NCI-H1105 (cell line): ENCODE results near the gene PTPRN2.

ENCODE experiments used
- DNase-seq: peaks from one replicate; lab custom pipeline; 2025; lab: John Stamatoyannopoulos, UW

PTPRN2 gene

DNA sequence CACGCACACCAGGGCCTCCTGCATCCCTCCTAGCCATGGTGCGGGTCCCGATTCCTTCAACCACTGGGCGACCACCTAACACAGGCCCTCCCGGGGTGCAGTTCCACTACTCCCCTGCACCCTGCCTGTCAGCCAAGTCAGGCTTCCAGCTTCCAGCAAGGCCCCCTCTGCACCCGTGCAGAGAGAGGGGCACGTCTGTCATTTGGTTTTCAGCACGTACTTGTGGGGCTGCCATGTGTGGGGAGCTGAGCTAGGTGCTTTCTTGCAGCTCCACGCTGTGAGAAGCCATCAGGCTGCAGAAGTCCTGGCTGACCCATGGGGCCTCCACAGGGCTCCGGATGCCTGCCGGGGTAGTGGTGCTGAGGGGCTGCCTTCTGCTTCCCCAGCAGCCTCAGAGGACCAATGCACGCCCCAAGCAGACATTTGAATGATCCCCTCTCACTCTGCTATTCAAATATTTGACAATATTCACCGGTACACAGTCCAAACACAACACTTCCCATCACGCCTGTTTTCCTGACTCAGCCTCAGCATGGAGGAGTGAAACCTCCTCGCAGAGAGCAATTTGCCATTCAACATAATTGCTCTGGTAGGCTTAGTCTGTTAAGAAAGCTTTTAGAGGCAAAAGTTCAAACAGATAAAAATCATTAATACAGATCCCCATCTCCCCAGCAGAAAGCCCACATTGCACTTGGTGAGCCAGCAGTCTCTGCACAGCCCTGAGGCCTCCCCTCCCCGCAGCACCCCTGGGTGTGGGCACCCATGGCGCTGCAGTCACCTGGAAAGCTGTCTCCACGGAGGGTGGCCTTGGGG is 449.9 kb downstream of the PTPRN2 start:
- DNase-seq, result no peak

DNA sequence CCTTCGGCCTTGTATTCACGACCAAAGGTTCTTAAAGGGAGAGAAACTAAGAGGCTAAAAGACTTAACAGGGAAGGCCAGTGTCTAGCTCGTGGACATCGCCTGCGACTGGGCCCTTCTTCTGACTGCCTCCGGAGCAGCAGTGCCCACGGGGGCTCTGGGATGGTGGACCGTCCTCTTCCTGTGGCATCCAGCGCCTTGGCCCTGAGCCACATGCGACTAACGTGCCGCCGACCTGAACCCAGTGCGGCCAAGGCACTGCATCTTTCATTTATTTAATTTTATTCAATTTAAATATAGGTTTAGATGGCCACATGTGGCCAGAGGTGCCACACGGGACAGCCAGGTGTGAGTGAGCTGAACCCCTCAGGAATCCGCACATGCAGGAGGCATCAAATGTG is 451.7 kb downstream of the PTPRN2 start:
- DNase-seq, result no peak

DNA sequence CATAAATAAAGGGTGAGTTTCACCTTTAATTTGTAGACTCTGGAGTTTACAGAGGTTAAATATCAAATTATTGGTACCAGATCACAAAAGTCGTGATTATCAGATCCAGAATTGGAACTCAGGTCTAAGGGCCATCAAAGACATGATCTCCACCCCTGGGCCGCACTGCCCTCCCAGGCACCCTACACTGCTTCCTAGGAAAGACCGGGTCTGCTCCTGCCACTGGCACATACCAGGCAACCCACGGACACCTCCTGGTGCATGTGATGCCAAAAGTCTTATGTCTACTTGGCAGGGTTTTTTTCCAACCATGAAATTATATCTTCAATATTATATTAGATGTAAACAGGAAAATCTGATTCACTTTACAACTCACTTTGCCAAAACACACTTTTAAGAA is 452.8 kb downstream of the PTPRN2 start:
- no peak for DNase-seq

DNA sequence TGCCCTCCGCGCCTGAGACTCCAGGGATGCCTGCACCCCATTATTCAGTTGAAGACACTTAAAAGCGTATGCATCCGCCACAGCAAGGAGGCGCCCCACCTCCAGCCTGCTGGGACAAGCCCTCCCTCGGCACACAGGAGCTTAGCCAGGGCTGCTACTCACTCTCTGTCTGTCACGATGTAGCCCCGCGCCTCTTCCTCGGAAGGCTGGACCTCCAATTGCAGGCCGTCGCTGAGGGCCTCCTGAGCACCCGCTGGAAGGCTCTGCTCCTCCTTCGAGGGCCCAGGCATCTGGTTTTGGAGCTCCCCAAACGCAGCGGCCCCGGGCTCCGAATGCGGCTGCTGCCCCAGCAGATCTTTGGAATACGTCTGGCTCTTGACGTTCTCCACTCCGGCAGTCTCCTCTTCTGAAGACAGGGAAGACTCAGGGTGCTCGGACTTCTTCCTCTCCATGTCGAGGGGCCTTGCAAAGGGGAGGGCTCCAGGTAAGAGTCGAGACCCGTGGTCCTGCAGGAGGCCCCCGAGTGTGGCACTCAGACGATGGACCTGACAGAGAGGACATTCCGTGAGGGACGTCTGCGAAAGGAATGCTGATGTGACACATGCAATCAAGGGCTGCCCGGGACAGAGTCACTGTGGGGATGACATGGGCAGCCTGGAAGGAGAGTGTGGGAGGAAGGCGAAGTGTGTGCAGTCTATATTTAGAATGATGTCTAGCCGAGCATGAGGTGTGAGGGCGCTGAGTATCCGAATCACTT is 453.9 kb downstream of the PTPRN2 start:
- DNase-seq, result no peak

DNA sequence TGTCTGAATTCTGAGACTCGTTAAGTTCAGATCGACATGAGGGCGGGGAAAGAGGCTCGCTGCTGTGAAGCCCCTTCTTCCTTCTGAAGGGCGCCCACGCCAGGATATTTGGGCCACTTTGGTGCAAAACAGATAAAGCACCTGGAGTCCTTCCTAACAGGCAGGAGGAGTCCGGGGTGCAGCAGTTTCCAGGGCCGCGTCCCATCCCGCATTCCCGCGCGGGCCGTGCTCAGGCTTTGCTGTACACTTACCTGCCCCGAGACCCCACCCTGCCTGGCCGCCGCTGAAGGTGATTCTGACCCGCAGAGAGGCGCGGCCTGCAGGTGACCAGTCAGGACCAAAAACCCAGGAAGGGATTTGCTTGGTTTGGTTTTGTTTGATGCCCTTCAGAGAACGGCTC is 454.6 kb downstream of the PTPRN2 start:
- no peak for DNase-seq

DNA sequence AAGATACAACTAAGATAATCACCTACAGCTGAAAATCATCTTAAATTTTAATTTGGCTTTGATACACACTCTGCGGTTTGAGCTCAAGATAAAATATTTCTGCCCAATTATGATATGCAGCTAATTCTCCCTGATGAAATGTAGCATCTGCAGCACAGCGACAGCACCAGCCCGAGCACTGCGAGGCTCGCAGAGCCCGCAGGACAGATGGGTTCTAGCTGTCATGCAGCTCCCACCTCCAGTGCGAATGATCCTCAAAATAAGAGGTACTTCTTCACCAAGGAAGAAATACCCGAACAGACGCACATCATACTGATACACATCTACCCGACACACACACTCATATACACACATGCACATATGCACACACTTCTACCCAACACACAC is 457.6 kb downstream of the PTPRN2 start:
- no peak for DNase-seq

DNA sequence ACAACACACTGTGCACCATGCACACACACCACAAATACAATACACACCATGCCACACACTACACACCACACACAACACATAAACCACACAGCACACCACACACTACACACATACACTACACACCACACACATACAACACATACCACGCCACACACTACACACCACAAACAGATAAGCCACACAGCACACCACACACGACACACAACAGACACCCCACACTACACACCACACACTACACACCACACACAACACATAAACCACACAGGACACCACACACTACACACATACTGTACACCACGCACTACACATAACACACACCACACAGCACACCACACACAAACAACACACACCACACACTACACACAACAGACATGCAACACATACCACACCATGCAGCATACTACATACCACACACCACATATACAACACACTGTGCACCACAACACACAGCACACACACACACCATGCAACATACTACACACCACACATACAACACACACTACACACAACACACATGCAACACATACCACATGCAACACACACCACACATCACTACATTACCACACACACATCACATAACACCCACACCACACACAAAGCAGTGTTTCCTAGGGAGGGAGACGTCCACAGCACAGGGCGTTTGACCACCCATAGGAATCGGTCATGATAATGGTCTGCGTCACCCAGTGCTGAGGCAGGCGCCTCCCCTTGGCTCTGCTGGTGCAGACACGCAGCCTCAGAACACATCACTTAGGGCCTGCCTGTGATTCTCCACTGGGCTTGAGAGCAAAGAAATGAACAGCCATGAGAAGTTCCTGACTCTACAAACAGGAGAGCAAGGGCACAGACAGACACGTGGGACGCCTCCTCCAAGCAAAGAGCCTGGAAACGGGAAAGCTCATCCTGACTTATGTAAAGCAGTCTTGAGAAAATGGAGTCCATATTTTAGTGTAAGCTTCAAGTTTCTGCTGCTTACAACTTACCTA is 458.3 kb downstream of the PTPRN2 start:
- no peak for DNase-seq

DNA sequence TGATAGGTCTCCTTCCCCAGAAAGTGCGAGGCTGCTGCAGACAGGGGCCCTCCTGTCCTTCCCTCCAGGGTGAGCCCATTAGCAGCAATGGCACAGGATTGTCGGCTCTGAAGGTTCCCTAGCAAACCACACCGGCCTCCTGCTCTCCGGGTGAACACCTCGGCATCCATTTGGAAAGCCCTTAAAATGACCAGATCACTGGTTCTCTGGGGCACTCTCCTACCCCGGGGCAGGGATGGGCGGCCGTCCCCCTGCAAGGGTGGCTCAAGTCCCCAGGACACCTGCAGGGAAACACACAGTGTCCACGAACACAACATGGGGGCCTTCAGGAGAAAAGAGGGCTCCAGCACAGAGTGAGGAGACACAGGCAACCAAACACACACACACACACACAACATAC is 459.1 kb downstream of the PTPRN2 start:
- no peak for DNase-seq

DNA sequence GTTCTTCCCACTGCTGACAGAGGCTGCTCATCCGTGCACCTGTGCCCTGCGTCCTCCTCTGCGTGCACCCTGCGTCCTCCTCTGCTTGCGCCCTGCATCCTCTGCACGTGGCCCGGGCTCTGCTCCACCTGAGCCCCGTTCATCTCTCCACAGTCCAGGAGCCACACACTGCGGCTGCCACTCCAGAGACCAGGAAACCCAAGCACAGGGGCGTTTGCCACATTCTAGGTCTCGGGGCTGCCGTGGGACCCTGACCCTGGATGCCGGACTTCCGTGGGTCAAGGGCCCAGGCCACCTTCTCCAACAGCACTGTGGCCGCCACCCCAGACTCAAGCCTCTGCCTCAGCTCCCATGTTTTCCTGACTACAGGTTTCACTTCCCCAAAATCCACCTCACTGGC is 460.4 kb downstream of the PTPRN2 start:
- no peak for DNase-seq

DNA sequence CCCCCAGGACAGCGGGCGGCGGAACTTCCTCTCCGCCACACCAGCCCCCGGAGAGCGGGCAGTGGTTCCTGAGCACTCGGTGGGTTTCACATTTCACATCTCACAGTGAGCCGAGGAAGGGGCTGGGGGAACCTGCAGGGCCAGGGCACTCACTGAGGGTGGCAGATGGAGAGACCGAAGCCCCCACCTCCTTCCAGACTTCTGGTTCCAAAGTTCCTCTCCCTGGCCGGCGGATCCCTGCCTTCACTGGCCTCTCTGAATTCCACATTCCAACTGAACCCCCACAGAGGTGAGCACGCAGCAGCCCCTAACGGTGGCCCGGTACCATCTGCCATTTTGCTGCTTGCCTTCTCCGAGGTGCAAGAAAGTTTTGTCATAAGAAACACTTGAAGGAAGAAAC is 461.0 kb downstream of the PTPRN2 start:
- no peak for DNase-seq

DNA sequence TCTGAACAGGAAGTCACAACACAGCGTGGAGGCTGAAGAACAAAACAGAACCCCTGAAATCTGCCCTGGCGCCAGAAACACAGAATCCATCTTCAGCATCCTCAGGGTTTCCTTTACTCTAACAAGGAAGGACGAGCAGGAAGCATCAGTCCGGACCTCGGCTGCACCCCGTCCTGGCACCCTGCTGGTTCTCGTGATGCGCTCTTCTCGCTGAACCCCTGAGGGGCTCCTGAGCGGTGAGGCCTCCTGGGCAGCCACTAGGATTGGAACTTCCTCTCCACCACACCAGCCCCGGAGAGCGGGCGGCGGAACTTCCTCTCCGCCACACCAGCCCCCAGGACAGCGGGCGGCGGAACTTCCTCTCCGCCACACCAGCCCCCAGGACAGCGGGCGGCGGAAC is 461.9 kb downstream of the PTPRN2 start:
- DNase-seq, result no peak

DNA sequence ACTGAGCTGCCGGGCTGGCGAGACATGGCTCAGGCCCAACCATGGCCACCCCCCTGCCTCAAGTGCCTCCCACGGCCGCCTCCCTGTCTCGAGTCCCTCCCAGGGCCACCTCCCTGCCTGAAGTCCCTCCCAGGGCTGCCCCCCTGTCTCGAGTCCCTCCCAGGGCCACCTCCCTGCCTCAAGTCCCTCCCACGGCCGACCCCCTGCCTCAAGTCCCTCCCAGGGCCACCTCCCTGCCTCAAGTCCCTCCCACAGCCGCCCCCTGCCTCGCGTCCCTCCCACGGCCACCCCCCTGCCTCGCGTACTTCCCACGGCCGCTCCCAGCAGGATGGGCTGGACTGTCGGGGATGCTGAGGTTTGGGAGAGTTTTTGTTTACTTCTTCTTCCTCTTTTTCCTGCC is 462.5 kb downstream of the PTPRN2 start:
- DNase-seq, result no peak

DNA sequence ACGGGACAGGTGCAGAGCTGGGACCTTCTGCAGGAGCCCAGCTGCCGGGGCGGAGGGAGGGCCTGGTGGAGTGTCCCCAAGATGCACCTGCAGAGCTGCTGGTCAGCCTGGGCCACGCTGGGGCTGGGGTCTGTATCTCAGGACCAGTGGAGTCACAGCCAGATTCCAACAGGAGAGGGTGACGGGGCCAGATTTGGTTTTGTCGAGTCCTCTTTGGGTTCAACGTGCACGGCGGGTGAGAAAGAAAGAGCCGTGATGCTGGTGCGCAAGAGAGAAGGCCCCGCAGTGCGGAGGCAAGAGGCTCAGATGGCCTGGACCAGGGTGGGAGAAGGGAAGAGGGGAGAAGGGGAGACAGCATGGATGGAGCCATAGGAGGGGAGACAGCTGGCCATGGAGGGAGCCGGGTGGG is 462.9 kb downstream of the PTPRN2 start:
- no peak for DNase-seq

DNA sequence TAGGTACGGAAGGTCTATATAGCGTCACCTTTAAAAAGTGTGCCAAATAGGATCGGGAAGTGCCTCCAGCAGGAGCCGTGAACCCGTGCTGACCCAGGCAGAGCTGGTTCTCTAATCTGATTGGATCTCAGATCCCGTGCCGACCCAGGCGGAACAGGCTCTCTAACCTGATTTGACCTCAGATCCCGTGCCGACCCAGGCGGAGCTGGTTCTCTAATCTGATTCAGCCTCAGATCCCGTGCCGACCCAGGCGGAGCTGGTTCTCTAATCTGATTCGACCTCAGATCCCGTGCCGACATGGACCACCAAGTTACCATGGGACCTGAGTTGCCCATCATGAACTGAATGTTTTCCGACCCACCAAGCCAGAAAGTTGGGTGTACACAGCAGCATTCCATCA is 463.9 kb downstream of the PTPRN2 start:
- no peak for DNase-seq

DNA sequence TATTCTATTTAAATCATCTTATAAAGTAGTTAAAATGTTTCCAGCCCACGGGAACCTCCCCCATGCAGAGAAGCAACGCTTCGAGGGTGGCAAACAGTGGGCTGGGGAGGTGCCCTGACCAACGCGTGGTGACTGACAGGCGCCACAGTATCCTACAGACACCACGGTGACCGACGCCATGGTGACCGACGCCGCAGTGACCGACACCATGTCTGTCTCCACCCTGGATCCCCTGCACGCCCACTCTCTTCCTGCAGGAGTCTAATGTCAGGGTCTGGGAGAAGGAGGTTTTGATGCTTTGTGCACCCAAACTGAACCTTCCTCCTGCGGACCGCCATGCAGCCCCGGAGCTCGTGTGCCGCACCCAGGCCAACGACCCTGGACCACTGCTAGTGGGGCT is 464.4 kb downstream of the PTPRN2 start:
- DNase-seq, result no peak

DNA sequence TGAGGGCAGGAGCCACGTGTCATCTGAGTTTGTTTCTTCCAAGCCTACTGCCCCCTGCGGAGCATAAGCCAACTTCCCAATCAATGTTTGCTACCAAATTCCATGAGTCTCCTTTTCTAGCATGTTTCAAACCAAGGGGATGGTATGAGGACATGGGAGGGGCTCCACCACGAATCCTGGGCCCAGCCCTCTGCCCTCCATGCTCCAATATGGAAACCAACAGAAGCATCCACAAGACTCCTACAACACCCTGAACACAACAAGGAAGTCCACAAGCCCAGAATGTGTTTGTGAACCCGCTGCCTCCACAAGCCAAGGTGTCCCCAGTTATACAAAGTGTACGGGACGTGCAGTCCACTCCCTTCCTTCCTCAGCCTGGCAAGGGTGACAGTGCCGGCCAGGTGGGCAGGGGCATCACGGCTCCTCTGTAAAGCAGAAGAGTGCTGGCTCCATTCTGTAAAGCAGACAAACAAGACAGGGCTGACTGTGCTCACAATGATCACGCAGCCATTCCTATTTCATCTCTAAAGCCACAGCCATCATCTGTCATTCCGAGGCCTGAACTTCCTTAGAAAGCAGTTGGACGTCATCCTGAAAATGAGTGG is 466.1 kb downstream of the PTPRN2 start:
- DNase-seq, result no peak

DNA sequence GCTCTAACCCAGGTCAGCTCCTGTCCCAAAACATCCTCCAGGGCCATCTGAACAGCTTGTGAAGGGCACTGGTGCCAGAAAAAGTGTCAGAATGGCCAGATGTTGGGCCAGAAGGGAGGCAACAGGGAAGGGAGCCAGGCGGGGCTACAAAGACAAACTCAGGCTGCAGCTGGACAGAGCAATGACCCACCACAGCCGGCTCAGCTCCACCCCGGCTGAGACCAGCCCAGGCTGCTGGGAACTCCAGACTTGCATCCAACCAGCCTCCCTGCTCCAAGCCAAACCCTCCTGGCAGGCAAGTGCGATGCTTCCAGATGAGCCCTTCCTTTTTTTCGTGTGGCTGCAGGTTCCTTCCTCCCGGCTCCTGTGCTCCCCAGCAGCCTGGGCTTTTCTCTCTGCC is 466.9 kb downstream of the PTPRN2 start:
- DNase-seq, result no peak

DNA sequence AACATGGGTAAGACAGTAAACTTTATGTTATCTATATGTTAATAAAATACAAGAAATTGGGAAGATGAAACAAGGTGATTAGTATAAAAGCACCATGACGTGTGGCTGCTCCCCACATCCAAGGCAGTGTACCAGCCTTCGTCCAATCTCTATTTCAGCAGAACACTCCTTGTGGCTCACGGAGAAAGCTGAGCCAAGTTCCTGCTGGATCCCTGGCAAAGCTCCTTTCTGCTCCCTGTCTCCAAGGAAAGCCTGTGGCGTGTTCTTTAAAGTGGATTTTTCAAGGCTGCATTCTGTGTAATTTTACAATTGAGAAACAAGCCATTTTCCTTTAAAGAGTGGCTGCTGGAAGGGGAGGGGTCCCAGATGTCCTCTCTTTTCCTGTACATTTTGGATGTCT is 467.3 kb downstream of the PTPRN2 start:
- no peak for DNase-seq

DNA sequence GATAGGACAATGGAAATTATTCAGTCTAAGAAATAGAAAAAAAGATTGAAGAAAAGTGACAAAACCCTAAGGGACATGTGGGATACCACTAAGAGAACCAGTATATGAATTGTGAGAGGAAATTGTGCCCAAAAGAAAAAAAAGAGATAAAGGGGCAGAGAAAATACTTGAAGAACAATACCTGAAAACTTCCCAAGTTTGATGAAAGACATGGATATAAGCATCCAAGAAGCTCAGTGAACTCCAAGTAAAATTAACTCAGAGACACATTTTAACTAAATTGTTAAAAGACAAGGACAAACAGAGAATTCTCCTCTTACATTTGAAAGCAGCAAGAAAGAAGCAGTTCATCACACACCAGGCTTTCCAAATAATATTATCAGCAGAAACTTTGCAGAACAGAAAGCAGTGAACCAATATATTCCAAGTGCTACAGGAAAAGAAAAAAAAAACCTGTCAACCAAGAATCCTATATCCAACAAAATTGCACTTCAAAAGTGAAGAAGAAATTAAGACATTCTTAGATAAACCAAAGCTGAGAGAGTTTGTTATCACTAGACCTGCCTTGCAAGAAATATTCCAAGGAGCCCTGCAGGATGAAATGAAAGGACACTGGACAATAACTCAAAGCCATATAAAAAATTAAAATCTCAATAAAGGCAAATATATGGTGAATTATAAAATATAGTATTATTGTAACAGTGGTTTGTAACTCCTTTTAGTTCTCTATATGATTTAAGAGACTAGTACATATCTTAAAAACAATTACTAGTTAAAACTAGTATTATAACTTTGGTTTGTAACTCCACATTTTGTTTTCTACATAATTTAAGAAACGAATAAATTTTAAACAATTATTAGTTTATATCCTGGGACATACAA is 470.0 kb downstream of the PTPRN2 start:
- DNase-seq, result no peak

DNA sequence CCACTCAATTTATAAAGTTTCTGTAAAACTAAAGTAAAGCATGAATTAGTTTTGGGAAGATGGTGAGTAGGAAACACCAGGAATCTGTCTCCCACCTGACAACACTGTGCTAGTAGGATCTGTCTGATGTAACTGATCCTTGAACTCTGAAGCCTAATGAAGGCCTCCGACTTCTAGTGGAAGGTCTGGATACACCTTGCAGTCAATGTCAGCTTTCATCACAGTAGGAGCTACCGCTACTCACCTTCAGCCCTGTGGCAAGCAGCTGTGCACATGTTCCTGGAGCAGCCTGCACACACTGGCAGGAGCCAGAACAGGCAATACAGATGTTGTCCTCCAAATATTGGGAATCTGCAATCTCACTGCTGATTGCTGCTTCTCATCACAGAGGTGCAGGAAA is 471.4 kb downstream of the PTPRN2 start:
- DNase-seq, result no peak
